K562 (cell line): ENCODE measurements around the gene LMO4. TPM values are rescaled to one million over a fixed set of nuclear protein-coding genes. Genes with fewer than 3 reads are reported as not detected.

Source experiments
- ATAC-seq: fragments of 200-7000 bp; cut with Tn5 transposase; 3 replicates; pipeline ENCODE4 v1.9.1; 2020; ENCODE audit warnings: moderate library complexity
- BruUV-seq: library from RNA; stranded (reverse); fragments of 400-500 nt; replicated peaks from 2 replicates; lab custom pipeline; 2021; lab: Mats Ljungman, UMichigan
- CTCF ChIA-PET: fragments of 300-600 bp; formaldehyde crosslinking; extraction: SDS; loops from one replicate; lab custom pipeline; 2021; ENCODE audit warnings: low intra/inter-chr PET ratio; lab: Yijun Ruan, JAX
- POLR2A ChIA-PET: fragments of 300-600, 350-650 bp; sonication (Branson Sonifier 250); formaldehyde crosslinking; extraction: SDS; loops from one replicate; lab custom pipeline; 2021; ENCODE audit warnings: antibody characterized with exemption, inconsistent platforms; lab: Yijun Ruan, JAX
- DNase-seq, 4 experiments: peaks; one replicate each; pipeline versions ENCODE4 v3.0.0 to v3.0.0-alpha.2; 2011 to 2018; ENCODE audit warnings: low spot score in 3 of 4, mixed read lengths in 3 of 4; ENCODE audit errors: extremely low read depth in 1 of 4
- FAIRE-seq: peaks from 2 replicates; lab custom pipeline; 2011; peaks lifted over from hg19 to GRCh38; lab: Jason Lieb, UNC
- H2AFZ ChIP-seq: 2 replicates; pipeline ENCODE4 v1.6.0; 2011; ENCODE audit warnings: low read depth, low read length, control low read depth, inconsistent platforms
- H3K27ac ChIP-seq: fragments of 200-600 bp; 3 replicates; pipeline ENCODE4 v1.8.0; 2011; ENCODE audit warnings: low read depth, mild to moderate bottlenecking, control low read depth, inconsistent platforms, low read length, moderate library complexity, mixed read lengths; ENCODE audit errors: extremely low read depth
- H3K27me3 ChIP-seq, 2 experiments: fragments of 300-600 bp in 1 of 2; 2 replicates in 1 of 2; 3 replicates in 1 of 2; pipeline versions ENCODE4 v1.6.0 to v1.8.0; 2011; ENCODE audit warnings: inconsistent platforms in 2 of 2, low read length in 2 of 2, mild to moderate bottlenecking in 1 of 2, mixed read lengths in 1 of 2, moderate library complexity in 1 of 2; ENCODE audit not compliant: control insufficient read depth in 2 of 2, insufficient read depth in 2 of 2
- H3K36me3 ChIP-seq: fragments of 300-600 bp; 3 replicates; pipeline ENCODE4 v1.8.0; 2011; ENCODE audit warnings: mild to moderate bottlenecking, low read length, inconsistent platforms; ENCODE audit not compliant: control insufficient read depth, insufficient read depth
- H3K4me1 ChIP-seq, 2 experiments: fragments of 200-600 bp in 1 of 2; replicated peaks in 1 of 2; 2 replicates in 1 of 2; 3 replicates in 1 of 2; pipeline versions ENCODE4 v1.5.1 to v1.8.0; 2011; ENCODE audit warnings: inconsistent platforms in 2 of 2, low read length in 2 of 2, mild to moderate bottlenecking in 1 of 2, mixed read lengths in 1 of 2, moderate library complexity in 1 of 2; ENCODE audit not compliant: control insufficient read depth in 2 of 2, insufficient read depth in 2 of 2
- H3K4me2 ChIP-seq: 2 replicates; pipeline ENCODE4 v1.6.1; 2011; ENCODE audit warnings: low read length, control low read depth, inconsistent platforms, mixed read lengths; ENCODE audit not compliant: insufficient read depth
- H3K4me3 ChIP-seq: fragments of 200-600 bp; sonication (generic), shearing (Covaris generic); 2 replicates; pipeline ENCODE4 v1.5.1; 2016; ENCODE audit warnings: control low read depth, inconsistent platforms
- H3K79me2 ChIP-seq: fragments of 200-600 bp; 3 replicates; pipeline ENCODE4 v1.8.0; 2011; ENCODE audit warnings: low read length, inconsistent platforms; ENCODE audit not compliant: control insufficient read depth, insufficient read depth
- H3K9ac ChIP-seq, 2 experiments: 2 replicates each; pipeline versions ENCODE4 v1.6.0 to v1.6.1; 2011; ENCODE audit warnings: low read depth in 2 of 2, low read length in 2 of 2, control low read depth in 1 of 2, inconsistent platforms in 1 of 2, mild to moderate bottlenecking in 1 of 2, mixed read lengths in 1 of 2; ENCODE audit not compliant: insufficient read depth in 1 of 2
- H3K9me1 ChIP-seq: one replicate; pipeline ENCODE4 v1.6.0; 2011; ENCODE audit warnings: inconsistent platforms, mild to moderate bottlenecking, low read length, moderate library complexity; ENCODE audit not compliant: control insufficient read depth, insufficient read depth
- H3K9me3 ChIP-seq: replicated peaks from 2 replicates; pipeline ENCODE4 v1.5.1; 2011; ENCODE audit warnings: low read depth, low read length, inconsistent platforms; ENCODE audit not compliant: control insufficient read depth, insufficient read depth
- H4K20me1 ChIP-seq: replicated peaks from 2 replicates; pipeline ENCODE4 v1.6.1; 2011; ENCODE audit warnings: low read length, inconsistent platforms, mixed read lengths; ENCODE audit not compliant: control insufficient read depth, insufficient read depth
- ESRRA ChIP-seq: fragments of 450-650 bp; IDR thresholded peaks from 2 replicates; pipeline ENCODE4 v1.6.1; 2014; ENCODE audit warnings: low read depth, mild to moderate bottlenecking, moderate library complexity, borderline replicate concordance
- NCOA4 ChIP-seq: fragments of 450-650 bp; IDR thresholded peaks from 2 replicates; pipeline ENCODE4 v1.6.1; 2018; ENCODE audit warnings: mild to moderate bottlenecking; ENCODE audit not compliant: partially characterized antibody
- PATZ1 ChIP-seq: fragments of 250-450 bp; sonication (Bioruptor Pico); IDR thresholded peaks from 2 replicates; pipeline ENCODE4 v1.5.0; 2020; ENCODE audit warnings: mild to moderate bottlenecking, borderline replicate concordance
- RBM22 ChIP-seq: fragments of 200-400 bp; formaldehyde crosslinking; IDR thresholded peaks from 2 replicates; pipeline ENCODE4 v1.6.1; 2018; ENCODE audit warnings: low read length, low read depth; ENCODE audit not compliant: poor library complexity, severe bottlenecking
- ZBTB5 ChIP-seq: fragments of 450-650 bp; IDR thresholded peaks from 2 replicates; pipeline ENCODE4 v1.6.1; 2017; ENCODE audit warnings: antibody characterized with exemption
- ZFP1 ChIP-seq: fragments of 450-650 bp; formaldehyde crosslinking; IDR thresholded peaks from 2 replicates; pipeline ENCODE4 v1.4.0; 2020; ENCODE audit warnings: mild to moderate bottlenecking, mixed read lengths
- ZNF282 ChIP-seq: sonication (generic); formaldehyde crosslinking; IDR thresholded peaks from 2 replicates; pipeline ENCODE4 v1.8.1; 2023; ENCODE audit warnings: missing genetic modification reagents
- ZNF384 ChIP-seq: IDR thresholded peaks from 2 replicates; pipeline ENCODE4 v1.6.1; 2012; ENCODE audit warnings: low read depth, low read length, improper control_type of control experiment
- WGBS: fragments of 100-300 bp; shearing (Covaris generic); methylation state at CpG from one replicate; pipeline ENCODE4 v1.1.6; 2016; ENCODE audit warnings: low coverage, mixed read lengths; ENCODE audit not compliant: insufficient coverage; ENCODE audit errors: missing lambda C conversion rate; 5-methylcytosine and 5-hydroxymethylcytosine counted together
- in situ Hi-C: fragments of 300-500 bp; cut with MboI; formaldehyde crosslinking; loops from 4 replicates; pipeline ENCODE4 v1.15.0; 2018; ENCODE audit warnings: inconsistent platforms, mixed read lengths
- intact Hi-C: fragments of 100-400 bp; cut with micrococcal nuclease; formaldehyde crosslinking; loops from 2 replicates; pipeline ENCODE4 v1.14.2; 2022
- polyA plus RNA-seq, 8 experiments: library from polyadenylated mRNA; depleted of rRNA in 4 of 8; stranded (reverse) in 5 of 8; unstranded in 3 of 8; fragments of >200 nt; fragmentation: Nextera tagmentation in 2 of 8; fragmentation: Illumina TruSeq in 1 of 8; extraction: Ambion mirVana in 2 of 8; extraction: Trizol in 1 of 8; gene quantifications; 2 replicates each; pipeline versions ENCODE4 v1.2.1 to v1.2.3, GENCODE V29; 2011 to 2014; ENCODE audit warnings: inconsistent platforms in 1 of 8, missing spikeins in 1 of 8
- total RNA-seq, 7 experiments: library from RNA; depleted of rRNA in 6 of 7; stranded (reverse); fragments of >200 nt in 6 of 7; fragmentation: Illumina TruSeq in 2 of 7; extraction: Trizol in 2 of 7; gene quantifications; 2 replicates each; pipeline versions ENCODE4 v1.2.1 to v1.2.3, GENCODE V29; 2011 to 2021; ENCODE audit warnings: low replicate concordance in 1 of 7

Gene LMO4
- total and polyA plus RNA-seq, 9 of the 15 experiments (the other 6 are each of a cell fraction or from before 2014, with no cell fraction given): 3.1 to 35.3 (median 22.4) TPM

- WGBS: 3% methylated on average over 8 of the region's 8 CpGs
- intact Hi-C loops: no loop called here
- FAIRE-seq: no peak
Measured at GRCh38 chr1:87307306-87307705, 21.4 kb upstream of the LMO4 start.

More at GRCh38 chr1:87307306-87307705, 21.4 kb upstream of the LMO4 start:
- Histone ChIP-seq H3K9me1 (no peaks in the 10 kb centered on the region), H2AFZ (no peak overlapping the region), H3K4me1 (no peaks in the 10 kb centered on the region), H3K9me3 (no peaks in the 10 kb centered on the region), H3K4me2 (no peak overlapping the region), H3K27me3 (peaks cover 19 to 20% of the 10 kb centered on the region in 2 experiments; a peak in 4 of 5 replicates), H4K20me1 (no peaks in the 10 kb centered on the region), H3K27ac (no peak overlapping the region), H3K36me3 (no peaks in the 10 kb centered on the region), H3K9ac (no peak overlapping the region), H3K79me2 (no peaks in the 10 kb centered on the region), H3K4me3 (no peak overlapping the region)
- DNase-seq: no peak
- in situ Hi-C loops: no loop called here
- CTCF ChIA-PET: no interaction called here
- TF ChIP-seq ZNF282 (CRISPR knock-in tag) (no peak), ESRRA (no peak), ZNF384 (no peak), RBM22 (no peak), NCOA4 (no peak), PATZ1 (CRISPR knock-in tag) (no peak), ZBTB5 (no peak), ZFP1 (CRISPR knock-in tag) (no peak)
- BruUV-seq: no TSS peak
- POLR2A ChIA-PET: interaction anchor here (3.8 kb wide), 1 partner anchor 21 kb away, joined by 11 read pairs; the partner anchor contains the start of gene LMO4
- ATAC-seq: no peak
